GM18502 (cell line): ENCODE measurements around the gene GATAD2B.
"Not testable (repeated sequence)": the region's sequence is repeated elsewhere in the genome, so short reads cannot be mapped to it uniquely, and the experiment has no call there.

ENCODE experiments used
- ATAC-seq: cut with Tn5 transposase; IDR thresholded peaks from one replicate; pipeline ENCODE4 v1.9.1; 2021; ENCODE audit warnings: mild to moderate bottlenecking; ENCODE audit not compliant: unreplicated experiment, poor library complexity

Gene GATAD2B

GRCh38 chr1:153769221-153769620, 153.6 kb downstream of the GATAD2B start:
- ATAC-seq: no peak

- no peak for ATAC-seq
Measured at GRCh38 chr1:153768316-153769181, 154.2 kb downstream of the GATAD2B start.

GRCh38 chr1:153767519-153767918, 155.3 kb downstream of the GATAD2B start:
- ATAC-seq: no peak

GRCh38 chr1:153766663-153767062, 156.1 kb downstream of the GATAD2B start:
- ATAC-seq: not testable (repeated sequence)

GRCh38 chr1:153764310-153764709, 158.5 kb downstream of the GATAD2B start:
- no peak for ATAC-seq

GRCh38 chr1:153763365-153764225, 159.2 kb downstream of the GATAD2B start:
- ATAC-seq: no peak

GRCh38 chr1:153760440-153760839, 162.3 kb downstream of the GATAD2B start:
- no peak for ATAC-seq
